Esophagus squamous epithelium (tissue), 4 donors: ENCODE results near the gene PPRC1.

ENCODE experiments used
- CTCF ChIP-seq, 6 experiments: fragments of 450-650 bp in 4 of 6; fragments of 200-600 bp in 2 of 6; sonication (generic) in 2 of 6; IDR thresholded peaks; one replicate each; pipeline ENCODE4 v1.5.1; 2016 to 2019; ENCODE audit warnings: antibody characterized with exemption in 6 of 6, mild to moderate bottlenecking in 4 of 6, moderate library complexity in 4 of 6
- POLR2A ChIP-seq, 4 donors: fragments of 450-650 bp; IDR thresholded peaks; one replicate each; pipeline ENCODE4 v1.6.1; 2017; ENCODE audit warnings: antibody characterized with exemption in 4 of 4, mild to moderate bottlenecking in 4 of 4, moderate library complexity in 3 of 4

DNA sequence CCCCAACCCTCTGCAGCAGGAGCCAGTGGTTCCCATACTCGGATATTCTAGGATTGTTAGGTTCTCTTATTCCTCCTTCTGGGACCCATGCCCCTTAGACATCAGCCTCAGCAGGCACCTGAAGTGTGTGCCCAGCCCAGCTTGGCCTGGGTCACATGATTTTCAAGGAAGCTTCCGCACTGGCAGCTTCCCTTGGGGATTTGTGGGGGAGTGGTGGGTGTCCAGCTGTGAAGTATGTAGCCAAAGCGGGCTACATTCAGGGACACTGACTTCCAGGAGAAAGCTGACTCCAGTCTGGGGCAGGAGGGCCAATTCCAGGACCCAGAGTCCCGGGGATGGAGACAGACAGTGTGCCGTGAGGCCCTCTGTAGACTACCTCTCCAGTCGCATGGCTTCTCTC lies 14.0 kb upstream of the PPRC1 start:
- TF ChIP-seq CTCF (IDR thresholded peaks at IDR 0.05) (no peak), POLR2A (IDR thresholded peaks at IDR 0.05) (no peak)
